GM19455 (cell line): ENCODE results near the gene SYNE1.
A peak's percentile ranks its signal among the peaks of the same experiment; 100 is the strongest.

Experiments
- ATAC-seq: cut with Tn5 transposase; IDR thresholded peaks from one replicate; pipeline ENCODE4 v1.9.1; 2021; ENCODE audit not compliant: unreplicated experiment

SYNE1 gene

GRCh38 chr6:152380993-152381898, 255.9 kb downstream of the SYNE1 start:
- ATAC-seq = no peak

- no peak for ATAC-seq
Observed at GRCh38 chr6:152380351-152380767, 256.8 kb downstream of the SYNE1 start.

- no peak for ATAC-seq
Observed at GRCh38 chr6:152379423-152379822, 257.7 kb downstream of the SYNE1 start.

GRCh38 chr6:152378169-152378568, 259.0 kb downstream of the SYNE1 start:
- no peak for ATAC-seq

- ATAC-seq = no peak
Observed at GRCh38 chr6:152375197-152375596, 262.0 kb downstream of the SYNE1 start.

GRCh38 chr6:152372945-152373344, 264.2 kb downstream of the SYNE1 start:
- no peak for ATAC-seq

- ATAC-seq = no peak
Observed at GRCh38 chr6:152371775-152372174, 265.4 kb downstream of the SYNE1 start.

- ATAC-seq = no peak
Observed at GRCh38 chr6:152368751-152369624, 268.2 kb downstream of the SYNE1 start.

- no peak for ATAC-seq
Observed at GRCh38 chr6:152364866-152365265, 272.3 kb downstream of the SYNE1 start.

GRCh38 chr6:152360034-152360433, 277.1 kb downstream of the SYNE1 start:
- no peak for ATAC-seq

GRCh38 chr6:152356662-152357061, 280.5 kb downstream of the SYNE1 start:
- peak; percentile 71 for ATAC-seq

- no peak for ATAC-seq
Observed at GRCh38 chr6:152356016-152356415, 281.1 kb downstream of the SYNE1 start.

GRCh38 chr6:152355166-152355565, 282.0 kb downstream of the SYNE1 start:
- ATAC-seq = no peak

GRCh38 chr6:152353440-152353839, 283.7 kb downstream of the SYNE1 start:
- no peak for ATAC-seq

- ATAC-seq = no peak
Observed at GRCh38 chr6:152351742-152352141, 285.4 kb downstream of the SYNE1 start.

GRCh38 chr6:152351110-152351509, 286.1 kb downstream of the SYNE1 start:
- no peak for ATAC-seq

GRCh38 chr6:152348116-152348515, 289.0 kb downstream of the SYNE1 start:
- no peak for ATAC-seq

- ATAC-seq = no peak
Observed at GRCh38 chr6:152343735-152344360, 293.3 kb downstream of the SYNE1 start.

GRCh38 chr6:152341596-152341995, 295.6 kb downstream of the SYNE1 start:
- no peak for ATAC-seq

- peak; percentile 93 for ATAC-seq
Observed at GRCh38 chr6:152338335-152339125, 298.6 kb downstream of the SYNE1 start.

GRCh38 chr6:152334555-152334954, 302.6 kb downstream of the SYNE1 start:
- ATAC-seq = no peak
